ENCODE results near the gene CD55. TPM values are rescaled to one million over a fixed set of nuclear protein-coding genes. Genes with fewer than 3 reads are reported as not detected.

The CD55 gene
- total and polyA plus RNA-seq, 9 donors, result 32.8 to 237 (median 89.7) TPM

- Histone ChIP-seq H3K36me3 (no peaks in the 10 kb centered on the region), H3K9me3 (no peaks in the 10 kb centered on the region), H3K4me3 (no peak overlapping the region), H3K27me3 (no peaks in the 10 kb centered on the region), H3K27ac (no peak overlapping the region), H3K4me1 (ENCODE audit: insufficient read depth) (peaks cover 9% of the 10 kb centered on the region)
- intact Hi-C loops (cut with DNase I), result no loop called here
- TF ChIP-seq POLR2A (IDR thresholded peaks at IDR 0.05) (no peak), EP300 (IDR thresholded peaks at IDR 0.05) (no peak), CTCF (IDR thresholded peaks at IDR 0.05) (no peak)
- DNase-seq, result no peak
These were observed 6.7 kb upstream of the CD55 start for GRCh38 chr1:207314816-207315215.

GRCh38 chr1:207315435-207315834 lies 6.0 kb upstream of the CD55 start:
- no peak for DNase-seq
- no peaks in the 10 kb centered on the region for H3K27me3 ChIP-seq
- H3K27ac ChIP-seq, result no peak overlapping the region
- WGBS, 3 donors, result 89 to 96% (median 95%) methylated on average over 3 of the region's 3 CpGs
- no peaks in the 10 kb centered on the region for H3K9me3 ChIP-seq
- H3K4me3 ChIP-seq, result no peak overlapping the region
- peaks cover 7% of the 10 kb centered on the region for H3K4me1 ChIP-seq (ENCODE audit: insufficient read depth)
- no peaks in the 10 kb centered on the region for H3K36me3 ChIP-seq
- intact Hi-C loops (cut with DNase I), result no loop called here
- no peak for TF ChIP-seq POLR2A (IDR thresholded peaks at IDR 0.05)
- no peak for TF ChIP-seq CTCF (IDR thresholded peaks at IDR 0.05)
- TF ChIP-seq EP300 (IDR thresholded peaks at IDR 0.05), result no peak

- Histone ChIP-seq H3K27me3 (no peaks in the 10 kb centered on the region), H3K4me1 (ENCODE audit: insufficient read depth) (peaks cover 7% of the 10 kb centered on the region), H3K9me3 (no peaks in the 10 kb centered on the region), H3K4me3 (no peak overlapping the region), H3K36me3 (no peaks in the 10 kb centered on the region), H3K27ac (no peak overlapping the region)
- no peak for DNase-seq
- TF ChIP-seq CTCF (IDR thresholded peaks at IDR 0.05) (no peak), EP300 (IDR thresholded peaks at IDR 0.05) (no peak), POLR2A (IDR thresholded peaks at IDR 0.05) (no peak)
- intact Hi-C loops (cut with DNase I), result no loop called here
These were observed 5.3 kb upstream of the CD55 start for GRCh38 chr1:207316141-207316540.

- Histone ChIP-seq H3K4me3 (no peak overlapping the region), H3K27ac (peak overlapping the region in 1 of 2 donors; percentile 57), H3K36me3 (no peaks in the 10 kb centered on the region), H3K27me3 (no peaks in the 10 kb centered on the region), H3K9me3 (no peaks in the 10 kb centered on the region), H3K4me1 (ENCODE audit: insufficient read depth) (peaks cover 6% of the 10 kb centered on the region)
- intact Hi-C loops (cut with DNase I), result no loop called here
- no peak for TF ChIP-seq EP300 (IDR thresholded peaks at IDR 0.05)
- TF ChIP-seq CTCF (IDR thresholded peaks at IDR 0.05), result no peak
- TF ChIP-seq POLR2A (IDR thresholded peaks at IDR 0.05), result no peak
- DNase-seq, result peak in 2 of 5 donors; percentile 24 to 30
- WGBS, 3 donors, result 20 to 35% (median 20%) methylated on average over 6 of the region's 6 CpGs
These were observed 4.7 kb upstream of the CD55 start for GRCh38 chr1:207316622-207317391.
